GM18507 (cell line): Measurements from ENCODE around the gene FCGR3B.
"Not testable (repeated sequence)": the region's sequence is repeated elsewhere in the genome, so short reads cannot be mapped to it uniquely, and the experiment has no call there.

Experiments used
- DNase-seq: peaks from one replicate; pipeline ENCODE4 v3.0.0; 2011; ENCODE audit warnings: low read depth; ENCODE audit not compliant: insufficient read length; ENCODE audit errors: extremely low spot score
- FAIRE-seq: peaks from 2 replicates; lab custom pipeline; 2011; peaks lifted over from hg19 to GRCh38; lab: Jason Lieb, UNC

Gene FCGR3B

DNA sequence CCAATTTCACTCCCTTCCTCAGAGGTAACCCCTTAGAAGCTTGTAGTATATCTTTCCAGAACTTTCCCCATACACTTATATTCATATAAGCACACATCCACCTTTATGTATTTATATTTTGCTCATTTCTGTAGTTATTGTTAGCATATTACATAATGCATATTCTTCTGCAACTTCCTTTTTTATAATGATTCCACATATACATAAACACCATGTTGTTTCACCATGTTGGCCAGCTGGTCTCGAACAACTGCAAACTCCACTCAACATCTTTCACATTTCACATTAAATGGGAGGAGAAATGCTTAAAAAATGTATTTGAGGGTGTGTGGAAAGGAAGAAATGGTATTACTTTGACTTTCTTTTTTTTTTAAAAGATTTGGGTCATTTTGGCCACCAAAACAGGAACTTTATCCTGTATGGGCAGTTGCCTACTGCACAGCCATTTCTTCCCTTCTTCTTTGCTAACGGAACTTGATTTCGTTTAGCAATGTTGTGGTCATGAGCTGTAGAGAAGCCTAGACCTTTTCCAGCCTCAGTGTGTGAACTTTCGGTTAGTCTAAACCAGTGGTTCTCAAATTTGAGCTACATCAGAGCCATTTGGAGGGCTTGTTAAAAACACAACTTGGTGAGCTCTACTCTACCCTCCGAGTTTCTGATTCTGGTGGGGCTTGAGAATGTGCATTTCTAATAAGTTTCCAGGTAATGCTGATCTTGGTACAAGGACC is 12.7 kb upstream of the FCGR3B start:
- peak; percentile 70 for FAIRE-seq
- not testable (repeated sequence) for DNase-seq

DNA sequence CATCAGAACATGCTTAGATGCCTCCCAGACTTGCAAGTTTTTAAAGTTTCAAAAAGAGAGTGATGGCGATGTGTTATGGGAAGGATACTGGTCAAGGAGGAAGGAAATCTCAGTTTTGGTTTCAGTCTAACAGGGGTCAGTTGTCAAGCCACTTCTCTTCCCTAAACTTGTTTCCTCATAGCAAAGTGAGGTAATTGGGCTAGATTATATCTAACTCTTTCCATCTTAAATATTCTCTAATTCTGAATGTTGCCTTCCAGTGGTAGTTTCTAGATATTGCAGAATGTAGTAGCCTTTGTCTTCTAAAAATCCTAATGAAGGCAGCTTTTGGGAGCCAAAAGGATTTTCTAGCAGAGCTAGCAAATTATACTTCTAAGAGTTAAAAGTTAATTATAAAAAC is 11.7 kb upstream of the FCGR3B start:
- DNase-seq, result not testable (repeated sequence)
- FAIRE-seq, result peak; percentile 74

DNA sequence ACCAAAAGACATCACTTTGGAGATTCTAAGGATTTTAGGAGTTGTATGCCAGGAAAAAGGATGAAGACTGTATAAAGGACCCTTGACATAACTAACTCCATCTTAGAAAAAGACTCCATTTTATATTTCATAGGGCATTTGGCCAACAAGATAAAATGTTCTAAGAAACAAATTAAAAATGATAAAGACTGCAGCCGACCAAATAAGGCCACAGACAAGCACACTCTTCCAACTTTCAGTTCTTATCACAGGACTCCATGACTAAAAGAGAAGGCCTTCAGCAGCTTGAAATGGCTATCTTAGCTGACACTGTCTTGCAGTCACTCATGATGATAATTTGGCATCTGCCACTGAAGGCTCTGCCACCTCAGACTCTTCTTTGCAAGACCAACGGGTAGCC is 8.2 kb upstream of the FCGR3B start:
- not testable (repeated sequence) for FAIRE-seq, DNase-seq

DNA sequence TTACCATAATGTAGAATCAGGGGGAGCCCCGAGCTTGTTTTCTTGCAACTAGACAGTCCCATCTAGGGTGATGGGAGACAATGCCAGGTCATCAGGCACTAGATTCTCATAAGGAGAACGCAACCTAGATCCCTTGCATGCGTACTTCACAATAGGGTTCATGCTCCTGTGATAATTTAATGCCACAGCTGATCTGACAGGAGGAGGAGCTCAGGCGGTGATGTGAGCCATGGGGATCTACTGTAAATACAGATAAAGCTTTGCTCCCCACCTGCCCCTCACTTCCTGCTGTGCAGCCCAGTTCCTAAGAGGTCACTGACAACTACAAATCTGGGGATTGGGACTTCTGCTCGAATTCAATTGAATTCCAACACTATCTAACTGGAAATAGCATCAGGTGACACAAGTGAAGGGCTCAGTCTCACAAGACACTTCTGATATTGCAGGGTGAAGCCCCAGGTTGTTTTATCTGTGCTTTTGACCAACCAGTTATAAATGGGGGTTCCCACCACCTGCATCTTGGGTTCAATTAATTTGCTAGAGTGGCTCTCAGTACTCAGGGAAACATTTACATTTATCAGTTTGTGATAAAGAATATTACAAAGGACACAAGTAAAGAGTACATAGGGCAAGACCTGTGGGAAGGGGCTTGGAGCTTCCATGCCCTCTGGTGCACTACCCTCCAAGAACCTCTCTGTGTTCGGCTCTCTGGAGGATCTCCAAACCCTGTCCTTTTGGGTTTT is 7.4 kb upstream of the FCGR3B start:
- not testable (repeated sequence) for DNase-seq, FAIRE-seq

DNA sequence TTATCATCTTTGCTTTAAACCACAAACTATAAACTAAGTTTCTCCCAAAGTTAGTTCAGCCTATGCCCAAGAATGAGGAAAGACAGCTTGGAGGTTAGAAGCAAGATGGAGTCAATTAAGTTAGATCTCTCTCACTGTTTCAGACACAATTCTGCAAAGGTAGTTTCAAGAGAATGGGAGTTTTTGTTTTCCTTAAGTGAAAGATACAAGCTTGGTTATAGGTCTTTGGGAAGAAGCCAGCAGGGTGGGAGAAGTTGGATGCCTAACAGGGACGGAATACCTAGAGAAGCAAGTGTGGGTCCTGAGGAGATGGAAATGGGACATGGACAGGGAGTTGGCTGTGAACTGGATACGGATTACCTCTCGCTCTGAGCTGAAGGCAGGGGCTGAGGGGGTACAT is 6.0 kb upstream of the FCGR3B start:
- not testable (repeated sequence) for DNase-seq, FAIRE-seq

DNA sequence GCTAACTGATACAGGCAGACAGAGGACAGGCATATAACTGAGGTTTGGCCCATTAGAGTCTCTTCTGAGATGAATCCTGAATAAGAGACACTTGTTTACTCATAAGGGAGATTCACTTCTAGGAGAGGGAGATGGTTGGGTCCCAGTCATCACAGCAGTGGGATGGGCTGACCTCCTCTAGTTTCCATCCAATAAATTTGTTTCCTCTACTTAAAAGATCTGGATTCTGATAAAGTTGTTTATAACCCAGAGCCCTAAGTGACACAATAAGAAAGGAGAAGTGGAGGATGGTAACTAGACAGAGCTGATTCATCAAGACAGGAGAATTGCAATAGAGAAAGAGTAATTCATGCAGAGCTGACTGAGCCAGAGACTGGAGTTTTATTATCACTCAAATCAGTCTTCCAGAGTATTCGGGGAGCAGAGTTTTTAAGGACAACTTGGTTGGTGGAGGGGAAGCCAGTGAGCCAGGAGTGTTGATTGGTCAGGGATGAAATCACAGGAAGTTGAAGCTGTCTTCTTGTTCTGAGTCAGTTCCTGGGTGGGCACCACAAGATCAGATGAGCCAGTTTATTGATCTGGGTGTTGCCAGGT is 5.3 kb upstream of the FCGR3B start:
- not testable (repeated sequence) for DNase-seq
- peak; percentile 65 for FAIRE-seq

DNA sequence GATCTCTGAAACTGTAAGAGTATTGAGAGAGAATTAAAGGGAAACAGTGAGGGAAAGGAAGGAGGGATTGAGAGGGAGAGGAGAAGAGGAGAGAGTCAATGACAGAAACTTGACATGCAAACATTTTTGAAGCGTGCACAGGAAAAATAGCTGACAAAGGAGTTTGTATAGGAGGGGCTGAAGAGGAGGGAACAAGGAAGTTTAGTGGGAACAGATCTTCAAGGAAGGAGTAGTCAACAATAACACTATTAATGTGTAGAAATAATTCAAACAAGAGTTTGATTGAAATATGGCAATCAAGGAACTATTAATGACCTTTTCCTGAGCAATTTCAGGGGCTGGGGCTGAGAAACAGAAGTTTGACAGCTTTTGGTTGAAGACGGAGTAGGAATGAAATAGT is 4.0 kb upstream of the FCGR3B start:
- not testable (repeated sequence) for DNase-seq, FAIRE-seq

DNA sequence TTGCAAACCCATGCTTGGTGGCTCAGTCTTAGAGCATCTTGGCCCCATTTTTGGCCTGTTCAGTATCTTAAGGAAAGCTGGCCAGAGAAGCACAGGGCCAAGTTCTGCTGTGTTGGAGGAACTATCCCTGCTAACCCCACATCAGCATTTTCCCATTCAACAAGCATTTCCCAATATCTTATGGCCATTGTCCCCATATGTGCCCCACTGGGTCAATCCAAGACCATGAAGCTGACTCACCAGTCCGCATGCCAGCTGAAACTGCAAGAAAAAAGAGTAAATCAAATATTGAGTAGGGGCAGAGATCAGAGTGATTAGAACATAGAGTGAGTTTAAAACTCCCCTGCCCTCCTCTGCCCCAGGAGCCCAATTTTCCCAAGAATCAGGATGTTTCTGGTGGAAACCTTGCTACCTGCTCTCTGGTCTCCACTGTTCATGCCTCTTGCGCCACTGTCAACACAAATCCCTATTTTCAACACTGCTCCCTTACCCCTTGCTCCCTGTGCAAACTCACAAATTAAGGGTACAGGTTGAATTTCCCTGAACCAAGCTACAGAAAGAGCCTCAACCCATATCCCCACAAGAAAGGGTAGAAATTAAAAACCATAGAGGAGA is 741 bp downstream of the FCGR3B start:
- DNase-seq, FAIRE-seq: not testable (repeated sequence)

DNA sequence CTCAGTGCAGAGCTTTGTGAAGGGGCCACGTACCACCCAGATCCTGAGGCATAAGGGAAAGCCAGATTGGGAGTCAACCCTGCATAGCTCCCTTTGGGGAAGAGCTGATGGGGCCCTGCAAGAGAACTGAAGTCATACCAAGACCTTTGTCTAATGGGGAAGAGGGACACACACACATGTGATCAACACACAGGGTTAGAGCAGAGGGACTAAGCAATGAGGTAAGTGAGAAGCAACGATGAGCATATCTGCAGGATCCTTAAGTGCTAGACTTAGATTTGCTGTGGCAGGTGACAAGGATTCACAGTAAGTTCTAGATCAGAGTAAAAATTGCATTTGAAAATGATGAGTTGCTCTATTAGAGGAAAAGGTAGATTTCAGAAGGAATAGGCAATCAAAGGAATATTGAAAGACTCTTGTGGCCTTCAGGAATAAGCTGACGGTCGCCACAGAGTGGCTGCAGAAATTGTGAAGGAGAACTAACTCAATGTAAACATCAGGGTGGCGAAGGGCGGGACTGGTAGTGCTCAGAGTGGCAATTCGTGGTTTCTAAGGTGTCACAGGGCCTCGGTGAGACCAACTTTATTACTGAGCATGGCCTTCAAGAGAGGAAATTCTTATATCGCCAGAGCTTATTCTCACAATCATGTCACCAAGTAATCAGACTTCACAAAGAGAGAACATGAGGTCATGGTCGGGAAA is 4.4 kb downstream of the FCGR3B start:
- FAIRE-seq, result peak; percentile 66

DNA sequence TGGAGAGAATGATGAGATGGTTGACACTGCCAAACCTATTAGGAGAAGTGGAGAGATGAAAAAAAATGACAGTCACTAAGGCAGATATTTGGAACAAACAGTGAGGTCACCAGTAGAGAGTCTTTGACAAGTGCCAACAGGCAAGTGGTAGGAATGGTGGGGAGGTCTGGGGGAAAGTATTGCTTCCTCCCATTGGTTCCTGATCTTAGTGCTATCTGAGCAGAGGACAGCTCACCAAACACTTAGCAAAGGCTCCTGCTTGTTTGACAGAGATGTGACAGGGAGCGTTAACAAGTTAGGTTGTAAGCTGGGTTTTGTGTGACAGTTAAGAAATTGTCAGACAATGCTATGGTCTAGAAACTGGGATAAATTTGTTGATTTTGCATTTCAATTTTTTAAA is 6.4 kb downstream of the FCGR3B start:
- DNase-seq, result not testable (repeated sequence)
- peak; percentile 71 for FAIRE-seq

More for the DNA sequence above, 4.4 kb downstream of the FCGR3B start:
- DNase-seq, result not testable (repeated sequence)

DNA sequence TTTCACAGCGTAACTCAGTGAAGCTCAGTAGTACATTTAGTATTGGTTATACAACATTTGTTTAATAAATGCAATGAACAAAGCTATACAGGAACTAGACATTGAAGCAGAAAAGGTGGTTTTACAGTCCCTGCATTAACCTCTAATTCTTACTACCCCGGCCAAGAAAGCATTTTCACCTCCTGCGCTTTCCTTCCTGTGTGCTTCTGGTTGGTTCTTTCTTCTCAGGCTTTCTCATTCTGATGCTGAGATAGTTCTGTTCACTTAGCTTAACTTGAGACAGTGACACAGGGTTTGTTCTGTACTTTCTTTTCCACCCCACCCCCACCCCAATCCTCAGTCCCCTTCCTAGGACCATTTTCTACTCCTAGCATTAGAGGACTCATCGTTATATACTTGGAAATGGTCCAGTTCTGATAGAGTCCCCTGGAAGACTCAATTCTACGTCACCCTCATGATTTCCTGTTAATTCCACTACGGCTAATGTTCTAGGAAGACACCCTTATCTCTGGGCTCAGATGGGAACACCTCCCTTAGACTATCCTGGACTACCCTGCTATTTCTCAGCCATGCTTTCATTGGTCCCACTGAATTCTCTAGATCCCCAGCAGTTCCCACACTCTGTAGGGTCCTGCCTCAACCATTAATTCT is 7.5 kb downstream of the FCGR3B start:
- not testable (repeated sequence) for DNase-seq
- FAIRE-seq, result peak; percentile 97

DNA sequence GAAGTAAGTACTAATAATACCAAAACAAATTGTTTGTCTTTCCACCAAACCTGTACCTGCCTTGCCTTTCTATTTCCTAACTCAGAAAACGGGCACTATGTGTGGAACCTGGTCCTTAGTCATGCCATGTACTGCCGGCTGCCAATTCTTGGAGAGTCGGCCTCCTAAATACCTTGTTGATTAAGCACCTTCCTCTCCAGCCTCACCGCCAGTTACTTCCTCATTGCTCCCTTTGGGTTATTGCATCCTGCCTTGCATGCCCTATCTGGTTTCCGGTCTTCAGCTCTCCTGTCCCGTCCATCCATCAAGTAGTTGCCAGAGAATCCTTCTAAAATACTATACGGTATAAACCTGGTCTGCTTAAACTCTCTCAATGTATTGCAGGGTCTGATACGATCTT is 8.9 kb downstream of the FCGR3B start:
- FAIRE-seq, DNase-seq: not testable (repeated sequence)

DNA sequence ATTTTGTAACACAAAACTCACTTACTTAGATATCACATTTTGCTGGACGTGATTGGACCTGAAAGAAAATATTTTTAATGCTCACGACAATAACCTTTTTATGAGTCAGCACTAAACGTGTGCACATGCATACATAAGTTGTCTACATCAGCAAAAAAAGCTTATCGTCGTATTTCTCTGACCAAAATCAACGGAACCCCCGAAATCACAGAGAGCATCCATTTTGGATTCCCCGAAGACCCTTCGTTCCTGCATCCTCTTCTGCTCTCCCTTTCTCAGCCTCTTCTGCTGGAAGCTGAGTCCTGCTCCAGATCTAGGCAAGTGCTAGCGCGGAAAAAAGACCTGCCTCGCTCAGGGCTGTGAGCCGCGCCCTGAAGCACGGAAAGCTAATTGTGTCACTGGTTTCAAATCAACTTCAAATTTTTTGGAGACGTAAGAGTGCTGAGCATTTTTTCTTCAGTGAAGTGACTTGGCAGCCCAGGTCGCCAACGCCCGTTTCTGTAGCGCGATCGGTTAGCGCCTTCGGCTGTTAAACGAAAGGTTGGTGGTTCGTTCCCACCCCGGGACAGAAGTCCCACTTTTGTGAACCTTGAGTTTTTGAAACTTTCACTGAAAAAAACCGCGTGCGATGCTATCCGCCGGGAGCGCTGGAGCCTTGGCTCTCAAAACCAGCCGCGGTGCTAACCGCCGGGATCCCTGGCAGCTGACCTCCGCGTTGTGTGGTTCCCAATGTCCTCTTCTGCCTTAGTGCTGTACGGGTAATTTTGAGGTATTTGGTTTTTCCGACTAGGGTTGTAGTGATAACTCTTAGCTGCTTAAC is 9.6 kb downstream of the FCGR3B start:
- DNase-seq, result peak; percentile 29

DNA sequence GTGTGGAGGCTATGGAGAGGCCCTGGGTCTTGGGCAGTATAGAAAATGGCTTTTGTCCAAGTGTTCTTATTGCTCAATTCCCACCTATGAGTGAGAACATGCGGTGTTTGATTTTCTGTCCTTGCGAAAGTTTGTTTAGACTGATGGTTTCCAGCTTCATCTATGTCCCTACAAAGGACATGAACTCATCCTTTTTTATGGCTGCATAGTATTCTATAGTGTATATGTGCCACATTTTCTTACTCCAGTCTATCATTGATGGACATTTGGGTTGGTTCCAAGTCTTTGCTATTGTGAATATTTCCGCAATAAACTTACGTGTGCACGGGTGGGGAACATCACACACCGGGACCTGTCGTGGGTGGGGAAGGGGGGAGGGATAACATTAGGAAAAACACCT is 10.6 kb downstream of the FCGR3B start:
- FAIRE-seq, DNase-seq: not testable (repeated sequence)

More for the DNA sequence above, 9.6 kb downstream of the FCGR3B start:
- peak; percentile 91 for FAIRE-seq

DNA sequence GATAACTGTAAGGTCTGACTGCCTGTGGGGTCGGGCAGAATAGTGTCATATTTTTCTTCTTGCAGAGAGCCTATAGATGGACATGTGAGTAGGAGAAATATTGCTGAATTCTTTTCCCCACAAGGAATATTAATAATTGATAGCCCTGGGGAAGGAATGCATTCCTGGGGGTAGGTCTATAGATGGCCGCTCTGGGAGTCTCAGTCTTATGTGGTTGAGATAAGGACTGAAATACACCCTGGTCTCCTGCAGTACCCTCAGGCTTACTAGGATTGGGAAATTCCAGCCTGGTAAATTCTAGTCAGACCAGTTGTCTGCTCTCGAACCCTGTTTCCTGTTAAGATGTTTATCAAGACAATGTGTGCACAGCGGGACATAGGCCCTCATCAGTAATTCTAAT is 12.5 kb downstream of the FCGR3B start:
- not testable (repeated sequence) for DNase-seq, FAIRE-seq

DNA sequence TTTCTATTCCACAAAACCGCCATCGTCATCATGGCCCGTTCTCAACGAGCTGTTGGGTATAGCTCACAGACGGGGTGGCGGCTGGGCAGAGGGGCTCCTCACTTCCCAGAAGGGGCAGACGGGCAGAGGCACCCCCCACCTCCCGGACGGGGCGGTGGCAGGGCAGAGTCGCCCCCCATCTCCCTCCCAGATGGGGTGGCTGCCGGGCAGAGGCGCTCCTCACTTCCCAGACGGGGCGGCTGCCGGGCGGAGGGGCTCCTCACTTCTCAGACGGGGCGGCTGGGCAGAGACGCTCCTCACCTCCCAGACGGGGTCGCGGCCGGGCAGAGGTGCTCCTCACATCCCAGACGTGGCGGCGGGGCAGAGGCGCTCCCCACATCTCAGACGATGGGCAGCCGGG is 14.6 kb downstream of the FCGR3B start:
- FAIRE-seq, DNase-seq: not testable (repeated sequence)

DNA sequence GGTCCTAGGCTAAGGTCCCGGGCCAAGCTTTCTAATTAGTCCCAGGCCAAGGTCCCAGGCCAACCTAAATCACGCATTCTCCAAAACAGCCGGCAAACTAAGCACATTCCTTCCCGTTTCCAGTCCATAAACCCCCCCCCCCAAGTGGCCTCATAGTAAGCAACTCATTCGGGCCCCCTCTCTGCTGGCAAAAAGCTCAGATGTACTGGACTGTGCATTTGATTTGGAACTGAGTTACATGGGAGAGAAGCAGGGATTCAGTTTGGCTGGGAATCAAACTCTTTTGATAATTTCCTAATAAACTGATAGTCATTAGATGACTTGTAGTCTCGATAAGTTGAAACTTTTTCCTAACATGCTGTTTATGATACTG is 17.8 kb downstream of the FCGR3B start:
- not testable (repeated sequence) for DNase-seq, FAIRE-seq
